Liver (tissue), 9 donors: Measurements from ENCODE around the gene PANX1. TPM values are rescaled to one million over a fixed set of nuclear protein-coding genes. Genes with fewer than 3 reads are reported as not detected.

Experiments
- DNase-seq: peaks from one replicate; pipeline ENCODE4 v3.0.0-alpha.2; 2017; ENCODE audit warnings: low spot score
- H3K27ac ChIP-seq, 2 donors: one replicate each; pipeline ENCODE4 v1.7.0; 2013; ENCODE audit warnings: inconsistent platforms in 2 of 2, low read length in 2 of 2, control low read depth in 1 of 2, low read depth in 1 of 2, mild to moderate bottlenecking in 1 of 2
- H3K27me3 ChIP-seq, 4 donors: one replicate each; pipeline versions ENCODE4 v1.6.1 to v1.7.0; 2013; ENCODE audit warnings: low read length in 3 of 4, inconsistent platforms in 1 of 4, mild to moderate bottlenecking in 1 of 4, moderate library complexity in 1 of 4; ENCODE audit not compliant: control insufficient read depth in 4 of 4, insufficient read depth in 4 of 4
- H3K36me3 ChIP-seq, 4 donors: one replicate each; pipeline versions ENCODE4 v1.6.1 to v1.7.0; 2013; ENCODE audit warnings: low read length in 3 of 4, mild to moderate bottlenecking in 3 of 4, low read depth in 1 of 4, moderate library complexity in 1 of 4; ENCODE audit not compliant: control insufficient read depth in 4 of 4, insufficient read depth in 3 of 4
- H3K4me1 ChIP-seq, 4 donors: one replicate each; pipeline versions ENCODE4 v1.6.1 to v1.7.0; 2013; ENCODE audit warnings: low read length in 3 of 4, mild to moderate bottlenecking in 3 of 4, moderate library complexity in 1 of 4; ENCODE audit not compliant: control insufficient read depth in 4 of 4, insufficient read depth in 4 of 4
- H3K4me3 ChIP-seq, 3 donors: one replicate each; pipeline versions ENCODE4 v1.6.1 to v1.7.0; 2013; ENCODE audit warnings: low read length in 3 of 3, control low read depth in 1 of 3, low read depth in 1 of 3, mild to moderate bottlenecking in 1 of 3
- H3K9ac ChIP-seq, 2 donors: one replicate each; pipeline ENCODE4 v1.7.0; 2013; ENCODE audit warnings: low read length in 2 of 2, mild to moderate bottlenecking in 2 of 2, moderate library complexity in 2 of 2, control low read depth in 1 of 2, low read depth in 1 of 2
- H3K9me3 ChIP-seq, 4 donors: one replicate each; pipeline versions ENCODE4 v1.6.1 to v1.7.0; 2013; ENCODE audit warnings: low read length in 3 of 4; ENCODE audit not compliant: control insufficient read depth in 4 of 4
- ATF3 ChIP-seq: IDR thresholded peaks from 2 replicates; pipeline ENCODE4 v1.6.1; 2016; ENCODE audit warnings: antibody characterized with exemption
- CTCF ChIP-seq: fragments of 150-350 bp; IDR thresholded peaks from 2 replicates; pipeline ENCODE4 v1.5.1; 2017; ENCODE audit warnings: improper control_type of control experiment, low read depth, low read length; ENCODE audit not compliant: missing input control
- EGR1 ChIP-seq, 2 donors: IDR thresholded peaks; 2 replicates each; pipeline ENCODE4 v1.6.1; 2016 to 2018; ENCODE audit warnings: antibody characterized with exemption in 2 of 2, low read depth in 2 of 2
- FOXA1 ChIP-seq: IDR thresholded peaks from 2 replicates; pipeline ENCODE4 v1.6.1; 2016; ENCODE audit warnings: antibody characterized with exemption
- GABPA ChIP-seq, 2 donors: IDR thresholded peaks in 1 of 2; conservative IDR thresholded peaks in 1 of 2; 2 replicates each; pipeline ENCODE4 v1.6.1; 2016; ENCODE audit warnings: antibody characterized with exemption in 2 of 2, mild to moderate bottlenecking in 1 of 2, moderate library complexity in 1 of 2
- HNF4A ChIP-seq, 2 donors: conservative IDR thresholded peaks; 2 replicates each; pipeline ENCODE4 v1.6.1; 2016; ENCODE audit warnings: antibody characterized with exemption in 2 of 2, mild to moderate bottlenecking in 2 of 2
- HNF4G ChIP-seq: IDR thresholded peaks from 2 replicates; pipeline ENCODE4 v1.6.1; 2016; ENCODE audit warnings: antibody characterized with exemption
- JUND ChIP-seq, 2 donors: IDR thresholded peaks; 2 replicates each; pipeline ENCODE4 v1.6.1; 2016; ENCODE audit warnings: antibody characterized with exemption in 2 of 2
- NR2F2 ChIP-seq: IDR thresholded peaks from 2 replicates; pipeline ENCODE4 v1.6.1; 2016; ENCODE audit warnings: antibody characterized with exemption
- RAD21 ChIP-seq, 2 donors: IDR thresholded peaks; 2 replicates each; pipeline ENCODE4 v1.6.1; 2016; ENCODE audit warnings: antibody characterized with exemption in 2 of 2, mild to moderate bottlenecking in 2 of 2
- REST ChIP-seq: IDR thresholded peaks from 2 replicates; pipeline ENCODE4 v1.6.1; 2016; ENCODE audit warnings: antibody characterized with exemption, mild to moderate bottlenecking
- RXRA ChIP-seq, 2 donors: IDR thresholded peaks; 2 replicates each; pipeline ENCODE4 v1.6.1; 2017 to 2018; ENCODE audit warnings: antibody characterized with exemption in 2 of 2, mild to moderate bottlenecking in 1 of 2
- SP1 ChIP-seq: IDR thresholded peaks from 2 replicates; pipeline ENCODE4 v1.6.1; 2018; ENCODE audit warnings: antibody characterized with exemption, mild to moderate bottlenecking
- TAF1 ChIP-seq: conservative IDR thresholded peaks from 2 replicates; pipeline ENCODE4 v1.6.1; 2016; ENCODE audit warnings: antibody characterized with exemption, mild to moderate bottlenecking
- YY1 ChIP-seq: IDR thresholded peaks from 2 replicates; pipeline ENCODE4 v1.6.1; 2016; ENCODE audit warnings: antibody characterized with exemption, mild to moderate bottlenecking
- ZBTB33 ChIP-seq: IDR thresholded peaks from 2 replicates; pipeline ENCODE4 v1.6.1; 2016; ENCODE audit warnings: antibody characterized with exemption
- WGBS: extraction: QIAGEN DNeasy Blood & Tissue Kit; methylation state at CpG from one replicate; pipeline ENCODE4 v1.1.7; 2013; 5-methylcytosine and 5-hydroxymethylcytosine counted together
- polyA plus RNA-seq, 2 donors: library from polyadenylated mRNA; stranded (reverse) in 1 of 2; unstranded in 1 of 2; fragments of 200-250 nt in 1 of 2; fragments of >200 nt in 1 of 2; fragmentation: Nextera tagmentation in 1 of 2; extraction: Ambion mirVana in 1 of 2; gene quantifications; one replicate each; pipeline versions ENCODE4 v1.2.1 to v1.2.3, GENCODE V29; 2013 to 2015
- total RNA-seq, 2 donors: library from RNA; depleted of rRNA; stranded (reverse); fragments of >200 nt; gene quantifications; one replicate each; pipeline ENCODE4 v1.2.3, GENCODE V29; 2014
- donor health status: healthy.
- donor health status: healthy.
- donor health status: healthy.
- donor health status: healthy.
- donor health status: healthy.

PANX1 gene
- total and polyA plus RNA-seq, 4 donors, result 6.4 to 14.1 (median 8.4) TPM

- no peak for DNase-seq
- WGBS, result 8% methylated on average over 1 of the region's 1 CpG
- no peak for TF ChIP-seq REST
- TF ChIP-seq YY1, result peak; percentile 26
- TF ChIP-seq NR2F2, result peak; percentile 27
- TF ChIP-seq CTCF, result no peak
- peak; percentile 16 to 39 for TF ChIP-seq RXRA (IDR thresholded peaks at IDR 0.05)
- peak in 1 of 2 donors; percentile 10 for TF ChIP-seq RAD21 (IDR thresholded peaks at IDR 0.05)
- H3K27me3 ChIP-seq, result no peaks in the 10 kb centered on the region
- H3K4me3 ChIP-seq, result no peak overlapping the region
- no peaks in the 10 kb centered on the region for H3K36me3 ChIP-seq
- peaks cover 17 to 55% (median 34%) of the 10 kb centered on the region in 4 donors for H3K4me1 ChIP-seq
- H3K9me3 ChIP-seq, result no peaks in the 10 kb centered on the region
- H3K27ac ChIP-seq, result peak overlapping the region; percentile 63 to 78
- no peak overlapping the region for H3K9ac ChIP-seq
Observed at GRCh38 chr11:94131718-94132115, 3.1 kb downstream of the PANX1 start.

GRCh38 chr11:94132152-94132558 lies 3.5 kb downstream of the PANX1 start:
- no peak for DNase-seq
- TF ChIP-seq ATF3, result no peak
- no peak for TF ChIP-seq SP1
- no peak for TF ChIP-seq JUND (IDR thresholded peaks at IDR 0.05)
- TF ChIP-seq CTCF, result no peak
- TF ChIP-seq FOXA1, result no peak
- TF ChIP-seq HNF4G, result no peak
- TF ChIP-seq YY1, result no peak
- no peak for TF ChIP-seq ZBTB33
- TF ChIP-seq HNF4A (conservative IDR thresholded peaks at IDR 0.05), result no peak
- no peak for TF ChIP-seq EGR1 (IDR thresholded peaks at IDR 0.05; ENCODE audit: low read depth in 2 of 2)
- TF ChIP-seq TAF1, result no peak
- TF ChIP-seq GABPA (IDR thresholded peaks at IDR 0.05 in 1 of 2, conservative IDR thresholded peaks at IDR 0.05 in 1 of 2), result no peak
- Histone ChIP-seq H3K27ac (peak overlapping the region; percentile 63 to 78), H3K9me3 (no peaks in the 10 kb centered on the region), H3K4me3 (no peak overlapping the region), H3K36me3 (no peaks in the 10 kb centered on the region), H3K4me1 (peaks cover 17 to 55% (median 34%) of the 10 kb centered on the region in 4 donors), H3K27me3 (no peaks in the 10 kb centered on the region), H3K9ac (no peak overlapping the region)
- 57% methylated on average over 5 of the region's 5 CpGs for WGBS
